Smooth muscle cell (in vitro differentiated cells): ENCODE measurements around the gene SLC9A4. TPM values are rescaled to one million over a fixed set of nuclear protein-coding genes. Genes with fewer than 3 reads are reported as not detected.

Experiments used
- DNase-seq: peaks from one replicate; lab custom pipeline; 2025; ENCODE audit not compliant: unreplicated experiment; lab: John Stamatoyannopoulos, UW
- H2AFZ ChIP-seq: fragments of 200-600 bp; sonication (generic); 2 replicates; pipeline ENCODE4 v1.6.0; 2016; ENCODE audit warnings: antibody characterized with exemption, low read depth, mild to moderate bottlenecking
- H3F3A ChIP-seq: fragments of 200-600 bp; sonication (generic); 2 replicates; pipeline ENCODE4 v1.6.0; 2017; ENCODE audit warnings: antibody characterized with exemption, low read depth
- H3K27ac ChIP-seq: fragments of 200-600 bp; sonication (generic); 2 replicates; pipeline ENCODE4 v1.5.1; 2016; ENCODE audit warnings: low read depth, mild to moderate bottlenecking
- H3K27me3 ChIP-seq: fragments of 200-600 bp; sonication (generic); 2 replicates; pipeline ENCODE4 v1.6.1; 2016; ENCODE audit warnings: low read depth, mild to moderate bottlenecking
- H3K36me3 ChIP-seq: fragments of 200-600 bp; sonication (generic); 2 replicates; pipeline ENCODE4 v1.5.1; 2016; ENCODE audit warnings: low read depth
- H3K4me1 ChIP-seq: fragments of 200-600 bp; sonication (generic); 2 replicates; pipeline ENCODE4 v1.5.1; 2016; ENCODE audit warnings: low read depth
- H3K4me2 ChIP-seq: fragments of 200-600 bp; sonication (generic); 2 replicates; pipeline ENCODE4 v1.6.0; 2016; ENCODE audit warnings: mild to moderate bottlenecking
- H3K4me3 ChIP-seq: fragments of 200-600 bp; sonication (generic); 2 replicates; pipeline ENCODE4 v1.5.1; 2016; ENCODE audit warnings: mild to moderate bottlenecking
- H3K79me2 ChIP-seq: fragments of 200-600 bp; sonication (generic); 2 replicates; pipeline ENCODE4 v1.6.0; 2016; ENCODE audit warnings: low read depth, mild to moderate bottlenecking
- H3K9ac ChIP-seq: fragments of 200-600 bp; sonication (generic); 2 replicates; pipeline ENCODE4 v1.6.0; 2016; ENCODE audit warnings: low read depth
- H3K9me3 ChIP-seq: fragments of 200-600 bp; sonication (generic); replicated peaks from 2 replicates; pipeline ENCODE4 v1.5.1; 2016; ENCODE audit warnings: low read depth
- H4K20me1 ChIP-seq: fragments of 200-600 bp; sonication (generic); 2 replicates; pipeline ENCODE4 v1.6.0; 2016; ENCODE audit warnings: low read depth
- WGBS: methylation state at CpG from one replicate; pipeline ENCODE4 v1.1.7; 2016; ENCODE audit warnings: low lambda C conversion rate; 5-methylcytosine and 5-hydroxymethylcytosine counted together
- polyA plus RNA-seq: library from polyadenylated mRNA; unstranded; fragments of >200 nt; fragmentation: Nextera tagmentation; extraction: Ambion mirVana; gene quantifications from 2 replicates; pipeline ENCODE4 v1.2.1, GENCODE V29; 2016
- total RNA-seq: library from RNA; depleted of rRNA; stranded (reverse); fragments of >200 nt; gene quantifications from 2 replicates; pipeline ENCODE4 v1.2.3, GENCODE V29; 2014
- TF ChIP-seq, protein P1 (sequence below): fragments of 200-600 bp; sonication (generic); IDR thresholded peaks from 2 replicates; pipeline ENCODE4 v1.5.1; 2017; ENCODE audit warnings: borderline replicate concordance, mild to moderate bottlenecking, antibody characterized with exemption; ENCODE audit not compliant: insufficient read depth, poor library complexity, severe bottlenecking

Gene SLC9A4
- total and polyA plus RNA-seq, 2 experiments from 2014 or later, result not detected

DNA sequence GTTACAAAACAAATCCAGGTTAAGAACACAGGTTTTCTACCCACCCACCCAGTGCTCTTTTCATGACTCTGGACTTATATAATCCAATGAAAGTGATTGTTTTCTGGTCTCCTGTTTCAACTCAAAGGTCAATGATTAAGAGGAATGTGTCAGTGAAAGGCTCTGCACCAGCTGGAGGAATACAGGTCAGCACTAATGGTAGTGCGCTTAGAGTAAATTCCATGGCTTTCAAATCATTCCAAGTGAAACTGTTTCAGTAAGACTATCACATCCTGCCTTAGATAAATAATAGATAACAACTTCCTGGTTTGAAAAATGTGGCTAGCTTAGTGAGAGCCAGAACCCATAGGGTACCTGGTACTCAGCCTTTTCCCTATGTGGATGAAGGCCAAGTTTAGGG, 47.8 kb downstream of the SLC9A4 start:
- H2AFZ ChIP-seq, result no peak overlapping the region
- H3K4me1 ChIP-seq, result no peaks in the 10 kb centered on the region
- H3K27ac ChIP-seq, result no peak overlapping the region
- TF ChIP-seq, protein P1, sequence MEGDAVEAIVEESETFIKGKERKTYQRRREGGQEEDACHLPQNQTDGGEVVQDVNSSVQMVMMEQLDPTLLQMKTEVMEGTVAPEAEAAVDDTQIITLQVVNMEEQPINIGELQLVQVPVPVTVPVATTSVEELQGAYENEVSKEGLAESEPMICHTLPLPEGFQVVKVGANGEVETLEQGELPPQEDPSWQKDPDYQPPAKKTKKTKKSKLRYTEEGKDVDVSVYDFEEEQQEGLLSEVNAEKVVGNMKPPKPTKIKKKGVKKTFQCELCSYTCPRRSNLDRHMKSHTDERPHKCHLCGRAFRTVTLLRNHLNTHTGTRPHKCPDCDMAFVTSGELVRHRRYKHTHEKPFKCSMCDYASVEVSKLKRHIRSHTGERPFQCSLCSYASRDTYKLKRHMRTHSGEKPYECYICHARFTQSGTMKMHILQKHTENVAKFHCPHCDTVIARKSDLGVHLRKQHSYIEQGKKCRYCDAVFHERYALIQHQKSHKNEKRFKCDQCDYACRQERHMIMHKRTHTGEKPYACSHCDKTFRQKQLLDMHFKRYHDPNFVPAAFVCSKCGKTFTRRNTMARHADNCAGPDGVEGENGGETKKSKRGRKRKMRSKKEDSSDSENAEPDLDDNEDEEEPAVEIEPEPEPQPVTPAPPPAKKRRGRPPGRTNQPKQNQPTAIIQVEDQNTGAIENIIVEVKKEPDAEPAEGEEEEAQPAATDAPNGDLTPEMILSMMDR, result no peak
- 78% methylated on average over 1 of the region's 1 CpG for WGBS
- no peaks in the 10 kb centered on the region for H3K27me3 ChIP-seq
- DNase-seq, result no peak
- H3K9me3 ChIP-seq, result no peaks in the 10 kb centered on the region
- H3K79me2 ChIP-seq, result no peaks in the 10 kb centered on the region
- no peak overlapping the region for H3K4me3 ChIP-seq
- no peak overlapping the region for H3K4me2 ChIP-seq
- no peaks in the 10 kb centered on the region for H3F3A ChIP-seq
- no peaks in the 10 kb centered on the region for H4K20me1 ChIP-seq
- no peaks in the 10 kb centered on the region for H3K36me3 ChIP-seq
- H3K9ac ChIP-seq, result no peak overlapping the region

DNA sequence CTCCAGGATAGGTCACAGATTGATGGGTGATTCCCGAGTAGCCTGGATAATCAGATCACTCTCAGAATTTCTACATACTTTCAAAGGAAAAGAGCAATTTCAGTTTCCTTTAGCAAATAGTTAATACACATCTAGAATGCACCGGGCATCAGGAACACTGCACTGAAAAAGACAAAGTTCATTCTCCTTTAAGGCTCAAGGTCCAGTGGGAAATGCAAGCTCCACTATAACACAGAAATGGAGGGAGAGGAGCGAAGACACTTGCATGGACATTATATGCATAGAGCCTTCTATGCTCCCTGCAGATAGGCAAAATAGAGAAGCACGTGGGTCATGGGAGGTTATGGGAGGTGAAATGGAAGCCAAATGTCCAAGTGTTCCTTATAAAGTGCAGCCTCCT, 49.1 kb downstream of the SLC9A4 start:
- Histone ChIP-seq H3F3A (no peaks in the 10 kb centered on the region), H3K9ac (no peak overlapping the region), H3K4me2 (no peak overlapping the region), H3K4me3 (no peak overlapping the region), H3K36me3 (no peaks in the 10 kb centered on the region), H4K20me1 (no peaks in the 10 kb centered on the region), H3K79me2 (no peaks in the 10 kb centered on the region), H3K9me3 (no peaks in the 10 kb centered on the region), H3K27ac (no peak overlapping the region), H2AFZ (no peak overlapping the region), H3K4me1 (no peaks in the 10 kb centered on the region), H3K27me3 (no peaks in the 10 kb centered on the region)
- TF ChIP-seq, protein P1, result no peak
- WGBS, result 91% methylated on average over 4 of the region's 4 CpGs
- DNase-seq, result no peak

DNA sequence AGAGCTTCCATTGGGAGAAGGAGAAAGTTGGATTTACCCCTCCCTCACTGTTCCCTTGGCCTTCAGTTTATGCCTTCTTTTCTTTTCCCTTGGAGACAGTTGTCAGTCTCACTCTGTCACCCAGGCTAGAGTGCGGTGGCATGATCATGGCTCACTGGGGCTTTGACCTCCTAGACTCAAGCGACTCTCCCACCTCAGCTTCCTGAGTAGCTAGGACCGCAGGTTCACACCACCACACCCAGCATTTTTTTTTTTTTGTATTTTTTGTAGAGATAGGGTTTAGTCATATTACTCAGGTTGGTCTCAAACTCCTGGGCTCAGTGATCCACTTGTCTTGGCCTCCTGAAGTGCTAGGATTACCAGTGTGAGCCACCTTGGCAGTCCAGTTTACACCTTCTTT, 49.9 kb downstream of the SLC9A4 start:
- WGBS, result 94% methylated on average over 3 of the region's 3 CpGs
- H3K4me1 ChIP-seq, result no peaks in the 10 kb centered on the region
- TF ChIP-seq, protein P1, result no peak
- no peaks in the 10 kb centered on the region for H4K20me1 ChIP-seq
- no peak overlapping the region for H2AFZ ChIP-seq
- no peak overlapping the region for H3K4me2 ChIP-seq
- H3F3A ChIP-seq, result no peaks in the 10 kb centered on the region
- no peaks in the 10 kb centered on the region for H3K27me3 ChIP-seq
- H3K27ac ChIP-seq, result no peak overlapping the region
- no peaks in the 10 kb centered on the region for H3K79me2 ChIP-seq
- no peak overlapping the region for H3K4me3 ChIP-seq
- H3K9me3 ChIP-seq, result no peaks in the 10 kb centered on the region
- DNase-seq, result no peak
- no peak overlapping the region for H3K9ac ChIP-seq
- no peaks in the 10 kb centered on the region for H3K36me3 ChIP-seq

DNA sequence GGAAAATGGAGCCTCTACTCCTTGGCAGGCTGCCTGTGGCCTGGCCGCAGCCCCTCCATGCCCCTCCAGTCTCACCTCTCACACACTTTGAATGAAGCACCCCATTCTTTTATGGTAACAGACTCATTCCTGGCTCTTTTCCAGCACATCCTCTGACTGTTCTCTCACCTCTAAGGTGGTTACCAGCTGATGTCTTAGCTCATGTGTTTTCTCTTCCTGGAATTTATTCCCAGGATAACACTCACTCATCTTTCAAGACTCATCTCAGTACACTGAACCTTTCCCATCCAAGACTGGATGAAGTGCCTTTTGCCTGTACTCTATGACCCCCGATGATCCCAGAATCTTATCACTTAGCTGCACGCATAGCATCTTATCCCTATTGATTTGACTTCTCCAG, 50.6 kb downstream of the SLC9A4 start:
- H3K27ac ChIP-seq, result no peak overlapping the region
- H3K4me2 ChIP-seq, result no peak overlapping the region
- H3K9me3 ChIP-seq, result no peaks in the 10 kb centered on the region
- no peaks in the 10 kb centered on the region for H4K20me1 ChIP-seq
- 59% methylated on average over 3 of the region's 3 CpGs for WGBS
- no peaks in the 10 kb centered on the region for H3K27me3 ChIP-seq
- no peaks in the 10 kb centered on the region for H3K79me2 ChIP-seq
- no peak overlapping the region for H3K4me3 ChIP-seq
- no peak for DNase-seq
- no peak overlapping the region for H2AFZ ChIP-seq
- no peak overlapping the region for H3K9ac ChIP-seq
- no peaks in the 10 kb centered on the region for H3F3A ChIP-seq
- no peaks in the 10 kb centered on the region for H3K4me1 ChIP-seq
- no peaks in the 10 kb centered on the region for H3K36me3 ChIP-seq
- TF ChIP-seq, protein P1, result no peak
